ENCODE results near the gene RYR3.
A peak's percentile ranks its signal among the peaks of the same experiment; 100 is the strongest.

The RYR3 gene

GRCh38 chr15:33729653-33730052 lies 418.9 kb downstream of the RYR3 start:
- in situ Hi-C loops (cut with HindIII; ENCODE audit: low sequenced_read_pairs): loop anchor here (5.0 kb wide), 1 partner anchor 52 kb away; no protein-coding TSS in a partner anchor
- TF ChIP-seq CTCF (IDR thresholded peaks at IDR 0.05; ENCODE audit: low read depth, low read length, missing control alignments): peak; percentile 30
- H3K4me3 ChIP-seq (ENCODE audit: low read depth, low read length): no peak overlapping the region
- no peak for DNase-seq (ENCODE audit: low read depth)

GRCh38 chr15:33730815-33731214 lies 420.0 kb downstream of the RYR3 start:
- in situ Hi-C loops (cut with HindIII; ENCODE audit: low sequenced_read_pairs): loop anchor here (5.0 kb wide), 1 partner anchor 54 kb away; no protein-coding TSS in a partner anchor
- no peak for TF ChIP-seq CTCF (IDR thresholded peaks at IDR 0.05; ENCODE audit: low read depth, low read length, missing control alignments)
- H3K4me3 ChIP-seq (ENCODE audit: low read depth, low read length): no peak overlapping the region
- no peak for DNase-seq (ENCODE audit: low read depth)

GRCh38 chr15:33735143-33735542 lies 424.4 kb downstream of the RYR3 start:
- no peak for TF ChIP-seq CTCF (IDR thresholded peaks at IDR 0.05; ENCODE audit: low read depth, low read length, missing control alignments)
- H3K4me3 ChIP-seq (ENCODE audit: low read depth, low read length): no peak overlapping the region
- in situ Hi-C loops (cut with HindIII; ENCODE audit: low sequenced_read_pairs): no loop called here
- DNase-seq (ENCODE audit: low read depth): no peak

GRCh38 chr15:33735637-33736247 lies 425.0 kb downstream of the RYR3 start:
- DNase-seq (ENCODE audit: low read depth): peak; percentile 13
- H3K4me3 ChIP-seq (ENCODE audit: low read depth, low read length): no peak overlapping the region
- peak; percentile 75 for TF ChIP-seq CTCF (IDR thresholded peaks at IDR 0.05; ENCODE audit: low read depth, low read length, missing control alignments)
- in situ Hi-C loops (cut with HindIII; ENCODE audit: low sequenced_read_pairs): no loop called here

- H3K4me3 ChIP-seq (ENCODE audit: low read depth, low read length): no peak overlapping the region
- DNase-seq (ENCODE audit: low read depth): peak; percentile 13
- in situ Hi-C loops (cut with HindIII; ENCODE audit: low sequenced_read_pairs): no loop called here
- peak; percentile 91 for TF ChIP-seq CTCF (IDR thresholded peaks at IDR 0.05; ENCODE audit: low read depth, low read length, missing control alignments)
Measured at GRCh38 chr15:33737687-33738601, 427.2 kb downstream of the RYR3 start.

GRCh38 chr15:33738941-33739664 lies 428.3 kb downstream of the RYR3 start:
- DNase-seq (ENCODE audit: low read depth): no peak
- in situ Hi-C loops (cut with HindIII; ENCODE audit: low sequenced_read_pairs): no loop called here

More at GRCh38 chr15:33738941-33739664, 428.3 kb downstream of the RYR3 start:
- no peak for TF ChIP-seq CTCF (IDR thresholded peaks at IDR 0.05; ENCODE audit: low read depth, low read length, missing control alignments)
- H3K4me3 ChIP-seq (ENCODE audit: low read depth, low read length): no peak overlapping the region

Measured in astrocyte of the cerebellum (primary cell).